SJSA1 (cell line): Measurements from ENCODE around the gene BCL2L11. TPM values are rescaled to one million over a fixed set of nuclear protein-coding genes. Genes with fewer than 3 reads are reported as not detected.

Source experiments
- DNase-seq, 2 experiments: peaks; one replicate each; pipeline ENCODE4 v3.0.0-alpha.2; 2015 to 2020; ENCODE audit warnings: low spot score in 2 of 2, low read depth in 1 of 2
- H3K27ac ChIP-seq: fragments of 250-450 bp; sonication (Bioruptor Pico); 2 replicates; pipeline ENCODE4 v1.5.1; 2020; ENCODE audit warnings: mild to moderate bottlenecking, moderate library complexity
- H3K27me3 ChIP-seq: fragments of 250-450 bp; sonication (Bioruptor Pico); replicated peaks from 2 replicates; pipeline ENCODE4 v1.5.1; 2020; ENCODE audit warnings: mild to moderate bottlenecking, moderate library complexity
- H3K36me3 ChIP-seq: fragments of 250-450 bp; sonication (Bioruptor Pico); 2 replicates; pipeline ENCODE4 v1.5.1; 2020; ENCODE audit warnings: mild to moderate bottlenecking
- H3K4me1 ChIP-seq: fragments of 250-450 bp; sonication (Bioruptor Pico); replicated peaks from 2 replicates; pipeline ENCODE4 v1.6.1; 2021; ENCODE audit warnings: mild to moderate bottlenecking
- H3K4me3 ChIP-seq: fragments of 250-450 bp; sonication (Bioruptor Pico); 2 replicates; pipeline ENCODE4 v1.5.1; 2020; ENCODE audit warnings: mild to moderate bottlenecking
- H3K9me3 ChIP-seq: fragments of 250-450 bp; sonication (Bioruptor Pico); replicated peaks from 2 replicates; pipeline ENCODE4 v1.5.1; 2020; ENCODE audit warnings: mild to moderate bottlenecking
- total RNA-seq: library from RNA; depleted of rRNA; stranded (reverse); fragments of >200 nt; shearing (Covaris generic); gene quantifications from 2 replicates; pipeline ENCODE4 v1.2.3, GENCODE V29; 2014

Gene BCL2L11
- total RNA-seq, 1 experiment from 2014 or later, result 4.8 TPM

- Histone ChIP-seq H3K4me3 (no peak overlapping the region), H3K36me3 (no peaks in the 10 kb centered on the region), H3K9me3 (no peaks in the 10 kb centered on the region), H3K27me3 (peaks cover 8% of the 10 kb centered on the region), H3K27ac (no peak overlapping the region), H3K4me1 (no peaks in the 10 kb centered on the region)
- no peak for DNase-seq
Measured at GRCh38 chr2:111106706-111107105, 14.0 kb upstream of the BCL2L11 start.

GRCh38 chr2:111108745-111109271, 11.9 kb upstream of the BCL2L11 start:
- H3K4me3 ChIP-seq, result no peak overlapping the region
- no peaks in the 10 kb centered on the region for H3K36me3 ChIP-seq
- peaks cover 8% of the 10 kb centered on the region for H3K27me3 ChIP-seq
- no peaks in the 10 kb centered on the region for H3K4me1 ChIP-seq
- H3K27ac ChIP-seq, result no peak overlapping the region
- no peak for DNase-seq
- no peaks in the 10 kb centered on the region for H3K9me3 ChIP-seq

- Histone ChIP-seq H3K36me3 (no peaks in the 10 kb centered on the region), H3K4me3 (no peak overlapping the region), H3K27ac (no peak overlapping the region), H3K4me1 (no peaks in the 10 kb centered on the region), H3K9me3 (no peaks in the 10 kb centered on the region), H3K27me3 (peaks cover 14% of the 10 kb centered on the region)
- no peak for DNase-seq
Measured at GRCh38 chr2:111111101-111111755, 9.5 kb upstream of the BCL2L11 start.

GRCh38 chr2:111113838-111114237, 6.9 kb upstream of the BCL2L11 start:
- H3K9me3 ChIP-seq, result no peaks in the 10 kb centered on the region
- H3K27ac ChIP-seq, result no peak overlapping the region
- no peak overlapping the region for H3K4me3 ChIP-seq
- no peak for DNase-seq
- peaks cover 14% of the 10 kb centered on the region for H3K27me3 ChIP-seq
- no peaks in the 10 kb centered on the region for H3K36me3 ChIP-seq
- H3K4me1 ChIP-seq, result peaks cover 17% of the 10 kb centered on the region

GRCh38 chr2:111116011-111116746, 4.5 kb upstream of the BCL2L11 start:
- no peaks in the 10 kb centered on the region for H3K36me3 ChIP-seq
- peaks cover 14% of the 10 kb centered on the region for H3K27me3 ChIP-seq
- H3K9me3 ChIP-seq, result no peaks in the 10 kb centered on the region
- no peak overlapping the region for H3K4me3 ChIP-seq
- H3K4me1 ChIP-seq, result peaks cover 29% of the 10 kb centered on the region
- H3K27ac ChIP-seq, result no peak overlapping the region
- no peak for DNase-seq

DNA sequence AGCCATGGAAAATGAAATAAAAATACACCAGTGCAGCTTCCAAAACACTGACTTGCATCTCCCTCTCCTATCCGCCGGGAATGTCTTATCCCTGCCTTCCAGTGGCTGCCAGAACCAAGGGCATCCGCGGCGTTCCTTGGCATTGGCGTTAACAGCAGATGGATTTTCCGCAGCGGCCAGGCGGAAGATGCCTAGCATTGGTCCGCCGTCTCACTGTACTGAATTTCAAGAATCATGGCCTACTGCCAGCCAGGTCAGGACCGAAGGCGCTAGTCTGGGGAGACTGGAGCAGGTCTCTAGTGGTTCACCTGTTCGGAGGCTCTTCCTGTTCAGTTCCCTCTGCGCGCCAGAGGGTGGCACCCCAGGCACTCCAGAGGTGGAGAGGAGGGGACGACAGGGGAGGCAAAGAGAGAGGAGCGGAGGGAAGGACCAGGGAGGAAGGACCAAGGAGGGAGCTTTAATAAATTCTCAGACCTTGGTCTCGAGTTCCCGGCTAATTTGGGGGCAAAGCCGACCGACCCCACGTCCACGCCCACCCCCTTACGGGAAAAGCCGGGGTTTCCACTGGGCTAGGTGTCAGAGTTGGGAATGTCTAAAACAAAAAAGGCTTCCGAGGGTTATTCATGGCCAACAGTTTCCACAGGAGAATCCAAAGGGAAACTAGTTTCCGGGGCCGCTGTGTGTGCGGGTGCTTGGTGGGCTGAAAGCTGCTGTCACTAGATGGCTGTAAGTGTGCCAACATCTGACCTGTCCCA, 3.7 kb upstream of the BCL2L11 start:
- peak; percentile 70 to 79 for DNase-seq
- Histone ChIP-seq H3K36me3 (no peaks in the 10 kb centered on the region), H3K27me3 (peaks cover 14% of the 10 kb centered on the region)

DNA sequence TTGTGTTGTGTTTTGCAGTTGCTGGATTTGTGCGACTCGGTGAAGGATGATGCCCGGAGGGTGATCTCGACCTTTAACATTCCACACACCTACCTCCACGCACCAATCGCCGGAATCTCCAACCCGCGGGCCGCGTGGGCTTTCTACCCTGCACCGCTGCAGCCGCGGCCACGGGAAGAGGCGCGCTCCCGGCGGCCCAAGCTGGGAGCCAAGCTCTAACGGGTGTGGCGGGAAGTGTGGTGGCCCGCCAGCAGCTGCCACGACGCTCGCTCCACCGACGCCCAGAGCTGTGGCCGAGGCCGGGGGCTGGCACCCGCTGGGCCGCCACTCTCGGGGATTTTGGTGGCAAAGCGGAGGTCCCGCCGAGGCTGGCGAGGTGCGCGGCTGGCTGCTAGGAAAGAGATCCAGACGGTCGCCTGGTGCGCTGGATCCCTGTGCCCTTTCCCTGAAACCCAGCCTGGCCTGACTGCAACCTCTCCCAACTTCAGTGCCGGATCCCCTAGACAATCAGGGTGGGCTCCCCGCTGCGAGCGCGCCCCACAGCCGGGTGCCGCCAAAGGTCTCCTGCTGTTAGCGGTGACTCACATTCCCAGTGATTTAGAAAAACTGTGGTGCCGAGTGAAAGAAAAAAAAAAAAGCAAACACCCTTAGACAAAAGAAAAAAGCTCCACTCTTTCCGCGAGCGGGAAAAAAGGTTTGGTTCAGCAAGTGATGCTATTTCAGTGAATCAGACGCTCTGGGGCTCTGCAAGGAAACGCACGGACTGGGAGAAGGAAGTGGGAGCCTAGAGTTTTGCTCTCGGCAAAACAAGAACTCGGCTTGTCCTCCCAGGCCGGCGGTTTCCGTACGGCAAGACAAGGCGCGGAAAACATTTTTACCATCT, 2.9 kb upstream of the BCL2L11 start:
- peak; percentile 68 to 79 for DNase-seq
- Histone ChIP-seq H3K9me3 (no peaks in the 10 kb centered on the region; the same call in 1 of the 2 replicates), H3K27ac (no peak overlapping the region), H3K27me3 (peaks cover 14% of the 10 kb centered on the region), H3K4me3 (peak overlapping the region; percentile 32), H3K36me3 (no peaks in the 10 kb centered on the region), H3K4me1 (peaks cover 44% of the 10 kb centered on the region)

More for the DNA sequence above, 3.7 kb upstream of the BCL2L11 start:
- no peaks in the 10 kb centered on the region for H3K9me3 ChIP-seq
- no peak overlapping the region for H3K27ac ChIP-seq
- H3K4me3 ChIP-seq, result peak overlapping the region; percentile 32
- peaks cover 38% of the 10 kb centered on the region for H3K4me1 ChIP-seq

GRCh38 chr2:111118481-111118980, 2.2 kb upstream of the BCL2L11 start:
- Histone ChIP-seq H3K9me3 (no peaks in the 10 kb centered on the region; the same call in 1 of the 2 replicates), H3K4me1 (peaks cover 48% of the 10 kb centered on the region), H3K4me3 (no peak overlapping the region; the same call in 1 of the 2 replicates), H3K27ac (no peak overlapping the region), H3K36me3 (no peaks in the 10 kb centered on the region), H3K27me3 (peaks cover 14% of the 10 kb centered on the region)
- DNase-seq, result no peak

DNA sequence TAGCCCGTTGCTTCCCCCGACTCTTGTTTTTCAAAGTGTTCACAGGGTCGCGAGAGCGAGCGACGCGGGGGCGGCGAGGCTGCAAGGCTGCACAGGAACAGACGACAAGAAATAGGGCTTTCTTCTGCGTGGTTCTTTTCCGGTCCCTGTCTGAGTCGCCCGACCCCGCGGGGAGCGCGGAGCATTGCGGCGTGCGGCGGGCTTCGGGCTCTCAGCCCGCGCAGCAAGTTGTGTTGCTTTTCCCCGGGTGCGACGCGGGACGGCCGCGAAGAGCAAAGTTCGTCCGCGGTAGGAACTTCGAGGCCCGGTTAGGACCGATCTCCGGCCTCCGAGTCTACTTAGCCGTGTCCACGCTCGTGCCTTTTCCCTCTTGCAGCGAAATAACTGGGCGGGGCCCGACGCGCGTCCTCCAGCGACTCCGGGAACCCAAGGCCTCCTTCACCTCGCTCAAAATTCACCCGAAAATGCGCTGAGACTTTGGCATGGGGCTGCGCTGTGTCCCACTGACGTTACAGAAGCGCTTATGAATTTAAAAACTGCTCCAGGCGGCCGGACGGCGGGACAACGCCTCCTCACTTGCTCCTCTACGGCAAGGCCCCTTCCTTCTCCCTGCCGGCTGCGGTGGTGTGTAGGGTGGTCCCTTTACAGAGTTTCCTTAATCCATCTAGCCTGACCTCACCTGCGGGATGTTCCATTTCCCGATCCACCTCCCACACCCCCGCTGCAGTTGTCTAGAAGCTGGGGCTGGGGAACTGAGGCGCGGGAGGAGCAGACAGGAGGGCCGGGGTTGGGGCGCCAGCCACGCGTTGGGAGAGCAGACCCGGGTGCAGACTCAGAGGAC, 1.5 kb upstream of the BCL2L11 start:
- Histone ChIP-seq H3K4me1 (peaks cover 48% of the 10 kb centered on the region), H3K27me3 (peaks cover 14% of the 10 kb centered on the region), H3K27ac (no peak overlapping the region), H3K36me3 (no peaks in the 10 kb centered on the region), H3K4me3 (no peak overlapping the region), H3K9me3 (no peaks in the 10 kb centered on the region; the same call in 1 of the 2 replicates)
- DNase-seq, result no peak

DNA sequence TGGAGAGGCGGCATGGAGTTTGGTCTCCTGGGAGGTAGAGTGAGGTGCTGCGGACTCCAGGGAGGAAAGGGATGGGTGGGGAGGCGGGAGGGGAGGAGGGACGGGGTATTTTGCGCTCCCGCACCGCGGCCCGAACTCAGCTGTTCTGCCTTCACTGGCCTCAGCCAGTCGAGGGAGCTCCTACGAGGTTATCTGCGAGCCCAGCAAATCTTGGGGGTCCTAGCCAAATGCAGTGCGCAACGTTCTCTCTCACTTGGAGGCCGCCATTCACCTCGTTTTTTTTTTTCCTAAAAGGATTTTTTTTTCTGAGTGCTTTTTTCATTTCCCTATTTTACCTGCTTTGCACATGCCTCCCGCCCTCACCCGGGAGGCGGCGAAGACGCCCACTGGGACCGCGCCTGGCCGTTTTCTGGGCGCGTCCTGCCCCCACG, 877 bp upstream of the BCL2L11 start:
- DNase-seq, result no peak
- Histone ChIP-seq H3K4me3 (peak overlapping the region; percentile 73), H3K9me3 (no peaks in the 10 kb centered on the region; the same call in 1 of the 2 replicates), H3K4me1 (peaks cover 48% of the 10 kb centered on the region), H3K36me3 (no peaks in the 10 kb centered on the region), H3K27me3 (peaks cover 14% of the 10 kb centered on the region), H3K27ac (no peak overlapping the region)

- H3K9me3 ChIP-seq, result no peaks in the 10 kb centered on the region; the same call in 1 of the 2 replicates
- no peak overlapping the region for H3K27ac ChIP-seq
- peaks cover 4% of the 10 kb centered on the region for H3K27me3 ChIP-seq
- peak in 1 of 2 experiments; percentile 60 for DNase-seq
- H3K4me3 ChIP-seq, result peak overlapping the region; percentile 73
- H3K36me3 ChIP-seq, result no peaks in the 10 kb centered on the region
- peaks cover 48% of the 10 kb centered on the region for H3K4me1 ChIP-seq
Measured at GRCh38 chr2:111121028-111121827, 514 bp downstream of the BCL2L11 start.
